Measurements from ENCODE around the gene PSMD2.
A peak's percentile ranks its signal among the peaks of the same experiment; 100 is the strongest.

PSMD2 gene

GRCh38 chr3:184317201-184317600 lies 18.2 kb downstream of the PSMD2 start:
- no peak for DNase-seq

GRCh38 chr3:184320104-184320445 lies 21.0 kb downstream of the PSMD2 start:
- peak; percentile 88 to 94 (median 92) for DNase-seq

- no peak for DNase-seq
Observed at GRCh38 chr3:184321666-184322065, 22.6 kb downstream of the PSMD2 start.

GRCh38 chr3:184322731-184323487 lies 23.9 kb downstream of the PSMD2 start:
- DNase-seq = peak; percentile 74 to 84 (median 80)

GRCh38 chr3:184323696-184324095 lies 24.7 kb downstream of the PSMD2 start:
- DNase-seq = no peak

GRCh38 chr3:184325269-184325668 lies 26.2 kb downstream of the PSMD2 start:
- no peak for DNase-seq

- no peak for DNase-seq
Observed at GRCh38 chr3:184325715-184326369, 26.8 kb downstream of the PSMD2 start.

- no peak for DNase-seq
Observed at GRCh38 chr3:184327171-184327570, 28.1 kb downstream of the PSMD2 start.

- DNase-seq = no peak
Observed at GRCh38 chr3:184328516-184328915, 29.5 kb downstream of the PSMD2 start.

GRCh38 chr3:184332370-184333090 lies 33.5 kb downstream of the PSMD2 start:
- DNase-seq = no peak

- no peak for DNase-seq
Observed at GRCh38 chr3:184333190-184333589, 34.1 kb downstream of the PSMD2 start.

GRCh38 chr3:184333700-184334099 lies 34.7 kb downstream of the PSMD2 start:
- no peak for DNase-seq

GRCh38 chr3:184334470-184335158 lies 35.6 kb downstream of the PSMD2 start:
- peak in 3 of 4 experiments; percentile 11 to 47 (median 32) for DNase-seq

- no peak for DNase-seq
Observed at GRCh38 chr3:184335291-184335660, 36.2 kb downstream of the PSMD2 start.

GRCh38 chr3:184335661-184336546 lies 36.9 kb downstream of the PSMD2 start:
- peak; percentile 86 to 95 (median 92) for DNase-seq

GRCh38 chr3:184336547-184337398 lies 37.7 kb downstream of the PSMD2 start:
- DNase-seq = peak; percentile 58 to 78 (median 75)

- DNase-seq = no peak
Observed at GRCh38 chr3:184337399-184337714, 38.3 kb downstream of the PSMD2 start, which contains the start of gene FAM131A. Gene FAM131A (plus strand): TSS chr3:184337600. CDS start chr3:184337631, 31 bp downstream.

- DNase-seq = no peak
Observed at GRCh38 chr3:184337981-184338380, 38.9 kb downstream of the PSMD2 start.

- peak; percentile 36 to 73 (median 62) for DNase-seq
Observed at GRCh38 chr3:184338511-184338945, 39.5 kb downstream of the PSMD2 start.

- no peak for DNase-seq
Observed at GRCh38 chr3:184339001-184339400, 40.0 kb downstream of the PSMD2 start.
